ENCODE results near the gene LZTS3. TPM values are rescaled to one million over a fixed set of nuclear protein-coding genes. Genes with fewer than 3 reads are reported as not detected.
"Not testable (repeated sequence)": the region's sequence is repeated elsewhere in the genome, so short reads cannot be mapped to it uniquely, and the experiment has no call there.

LZTS3 gene
- total RNA-seq, 1 donor from 2014 or later, result 3.2 TPM

- DNase-seq (ENCODE audit: low read depth, low spot score), result no peak
These were observed 5.1 kb downstream of the LZTS3 start for GRCh38 chr20:3168079-3168828.

- DNase-seq (ENCODE audit: low read depth, low spot score), result no peak
These were observed 5.6 kb downstream of the LZTS3 start for GRCh38 chr20:3167738-3168078.

GRCh38 chr20:3166913-3167342 lies 6.4 kb downstream of the LZTS3 start:
- no peak for DNase-seq (ENCODE audit: low read depth, low spot score)

GRCh38 chr20:3166338-3166912 lies 6.9 kb downstream of the LZTS3 start:
- no peak for DNase-seq (ENCODE audit: low read depth, low spot score)

- no peak for DNase-seq (ENCODE audit: low read depth, low spot score)
These were observed 7.6 kb downstream of the LZTS3 start for GRCh38 chr20:3165473-3166337.

GRCh38 chr20:3164763-3165410 lies 8.5 kb downstream of the LZTS3 start:
- no peak for DNase-seq (ENCODE audit: low read depth, low spot score)

- DNase-seq (ENCODE audit: low read depth, low spot score), result no peak
These were observed 9.1 kb downstream of the LZTS3 start for GRCh38 chr20:3164043-3164762.

- no peak for DNase-seq (ENCODE audit: low read depth, low spot score)
These were observed 10.0 kb downstream of the LZTS3 start for GRCh38 chr20:3163099-3164042.

GRCh38 chr20:3162080-3162611 lies 11.2 kb downstream of the LZTS3 start:
- DNase-seq (ENCODE audit: low read depth, low spot score), result no peak

- DNase-seq (ENCODE audit: low read depth, low spot score), result no peak
These were observed 11.9 kb downstream of the LZTS3 start for GRCh38 chr20:3161316-3162079.

GRCh38 chr20:3160418-3160817 lies 12.9 kb downstream of the LZTS3 start:
- DNase-seq (ENCODE audit: low read depth, low spot score), result no peak

GRCh38 chr20:3158968-3159431 lies 14.3 kb downstream of the LZTS3 start:
- DNase-seq (ENCODE audit: low read depth, low spot score), result no peak

- no peak for DNase-seq (ENCODE audit: low read depth, low spot score)
These were observed 15.5 kb downstream of the LZTS3 start for GRCh38 chr20:3157817-3158216.

- no peak for DNase-seq (ENCODE audit: low read depth, low spot score)
These were observed 16.3 kb downstream of the LZTS3 start for GRCh38 chr20:3156811-3157619.

- not testable (repeated sequence) for DNase-seq (ENCODE audit: low read depth, low spot score)
These were observed 21.2 kb downstream of the LZTS3 start for GRCh38 chr20:3152057-3152644.

- DNase-seq (ENCODE audit: low read depth, low spot score), result no peak
These were observed 22.4 kb downstream of the LZTS3 start for GRCh38 chr20:3150908-3151307.

- no peak for DNase-seq (ENCODE audit: low read depth, low spot score)
These were observed 26.5 kb downstream of the LZTS3 start for GRCh38 chr20:3146732-3147341.
